HG03439 (cell line): ENCODE measurements around the gene ENPP6.

Experiments
- ATAC-seq: cut with Tn5 transposase; IDR thresholded peaks from one replicate; pipeline ENCODE4 v1.9.1; 2021; ENCODE audit warnings: mild to moderate bottlenecking, moderate library complexity; ENCODE audit not compliant: unreplicated experiment

Gene ENPP6

DNA sequence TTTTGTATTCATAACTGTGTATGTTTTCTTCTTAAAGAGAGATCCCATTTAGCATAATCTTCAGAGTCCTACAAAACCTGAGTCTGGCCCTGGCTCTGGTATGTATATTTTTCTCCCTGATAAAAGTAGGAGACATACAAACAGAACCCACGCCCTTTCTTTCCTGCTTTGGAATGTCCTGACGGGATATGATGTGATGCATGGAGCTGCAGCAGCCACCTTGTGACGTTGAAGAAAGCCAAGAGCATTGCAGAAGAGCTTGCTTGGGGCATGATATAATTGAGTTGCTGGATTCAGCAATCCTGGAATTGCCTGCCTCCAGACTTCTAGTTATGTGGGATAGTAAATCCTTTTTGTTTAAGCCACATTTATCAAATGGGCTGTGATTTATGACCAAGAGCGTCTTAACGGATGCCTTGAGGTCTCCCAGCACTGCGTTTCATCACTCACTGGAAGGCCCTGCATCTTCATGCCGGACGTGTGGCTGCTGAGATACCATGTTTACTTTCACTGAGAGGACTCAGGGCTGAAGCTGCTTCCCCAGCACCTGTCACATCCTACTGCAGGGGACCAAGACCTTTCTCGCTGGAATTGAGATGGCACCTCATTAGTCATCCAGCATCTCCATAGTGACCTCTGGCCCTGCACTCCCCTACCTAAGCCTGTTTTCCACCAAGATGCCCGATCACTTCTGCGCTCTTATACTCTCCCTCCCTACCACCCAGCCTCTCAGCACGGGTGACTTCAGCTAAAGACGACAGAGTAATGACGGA is 107.0 kb downstream of the ENPP6 start:
- no peak for ATAC-seq

DNA sequence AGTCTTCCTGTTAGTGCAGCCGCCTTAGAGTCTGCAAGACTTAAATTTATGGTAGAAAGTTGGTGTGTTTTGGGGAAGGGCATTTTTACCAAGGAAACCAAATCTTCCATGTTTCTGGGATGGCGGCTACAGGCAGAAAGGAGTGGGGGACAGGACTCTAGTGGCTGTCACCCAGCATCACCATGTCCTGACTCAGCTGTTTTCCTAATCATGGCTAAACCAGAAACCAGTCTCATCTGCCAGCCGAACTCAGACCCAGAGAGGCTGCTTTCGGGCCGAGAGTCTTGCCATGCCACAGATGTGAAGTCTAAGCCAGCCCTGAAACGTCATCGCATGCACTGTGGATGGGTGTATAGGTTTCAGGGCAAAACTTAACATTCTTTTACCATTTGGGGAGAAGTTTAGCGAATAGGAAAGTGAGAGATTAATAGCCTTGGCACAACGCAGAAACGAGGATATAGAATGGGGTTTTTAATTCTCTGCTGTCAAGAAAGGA is 109.6 kb downstream of the ENPP6 start:
- ATAC-seq, result no peak

DNA sequence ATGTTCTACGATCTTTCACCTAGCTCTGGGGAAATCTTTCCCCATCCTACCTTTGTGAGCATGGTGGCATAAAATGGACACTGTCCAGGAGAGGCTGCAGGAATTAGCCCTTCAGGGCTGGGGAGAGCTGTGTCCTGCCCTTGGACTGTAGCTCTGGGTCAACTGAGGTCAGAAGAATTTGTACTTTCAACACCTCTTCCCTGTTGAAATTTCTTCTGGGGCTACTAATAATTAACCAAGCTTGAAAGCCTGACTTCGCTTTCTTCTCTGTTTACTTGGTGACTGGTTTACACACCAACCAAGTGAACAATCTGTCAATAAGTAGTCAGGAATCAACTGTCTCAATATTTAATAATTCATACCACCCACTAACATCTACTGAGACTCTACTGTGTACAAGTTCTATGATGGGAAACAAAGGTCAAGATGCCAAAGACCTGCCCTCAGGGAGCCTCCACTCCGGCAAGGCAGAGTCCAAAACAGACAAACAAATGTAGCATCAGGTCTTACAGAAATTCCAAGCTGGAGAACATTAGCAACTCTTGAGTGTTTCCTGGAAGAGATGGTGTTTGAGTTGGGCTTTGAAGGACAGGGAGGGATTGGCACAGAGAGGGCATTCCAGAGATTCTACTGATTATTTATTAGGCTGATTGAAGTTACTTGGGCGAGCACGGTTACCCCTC is 113.1 kb downstream of the ENPP6 start:
- ATAC-seq, result no peak

DNA sequence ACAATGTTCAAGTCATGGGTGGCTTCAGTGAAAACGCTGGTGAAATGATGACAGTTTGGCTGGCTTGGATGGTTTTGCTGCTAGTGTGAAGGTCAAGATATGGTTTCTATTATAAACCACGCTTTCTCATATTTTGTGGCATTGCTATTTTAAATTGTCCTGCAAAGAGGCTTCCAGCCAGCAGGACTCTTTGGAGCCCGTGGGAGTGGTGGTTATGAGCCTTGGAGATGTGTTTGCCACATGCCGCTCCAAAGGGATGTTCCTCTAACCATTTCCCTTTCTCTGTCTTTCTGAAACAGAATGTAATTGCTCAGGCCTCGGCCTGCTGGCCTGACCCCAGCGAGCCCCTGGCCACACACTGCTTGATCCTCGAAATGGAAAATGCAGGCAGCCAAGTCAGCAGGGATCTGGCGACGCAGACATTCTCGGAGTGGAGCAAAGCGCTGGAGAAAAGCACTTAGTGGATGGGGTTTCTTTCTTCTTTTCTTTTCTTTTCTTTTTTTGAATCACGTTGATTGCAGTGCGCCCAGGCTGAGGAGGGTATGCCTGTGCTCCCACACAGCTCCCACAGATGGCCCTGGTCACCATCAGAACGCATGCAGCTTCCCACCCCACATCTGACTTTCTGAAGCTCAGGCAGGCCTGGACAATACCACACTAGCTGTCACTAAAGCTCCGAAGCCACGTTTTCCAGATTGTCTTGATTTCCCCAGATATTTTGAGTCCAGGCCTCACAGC is 114.0 kb downstream of the ENPP6 start:
- no peak for ATAC-seq

- ATAC-seq, result no peak
Observed at GRCh38 chr4:184102927-184103326, 114.7 kb downstream of the ENPP6 start.

DNA sequence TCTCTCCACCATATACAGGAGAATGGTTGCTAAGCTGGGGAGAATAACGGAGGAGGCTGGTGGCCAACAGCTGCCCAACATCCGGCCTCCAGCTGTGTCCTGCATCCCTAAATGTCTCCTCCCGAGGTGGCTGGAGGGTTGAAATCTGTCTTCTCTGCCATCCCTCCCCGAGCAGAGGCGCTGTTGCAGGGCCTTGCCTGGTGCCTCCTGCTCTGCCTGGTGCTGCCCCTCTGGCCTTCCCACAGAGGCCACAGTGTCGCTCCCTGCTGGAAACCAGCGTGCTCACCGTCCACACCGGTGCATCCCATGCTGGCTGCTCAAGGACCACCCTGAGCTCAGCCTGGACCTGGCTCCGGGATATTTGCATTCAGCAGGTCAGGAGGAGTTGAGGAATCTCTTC is 115.2 kb downstream of the ENPP6 start:
- ATAC-seq, result no peak

- no peak for ATAC-seq
Observed at GRCh38 chr4:184101711-184102110, 116.0 kb downstream of the ENPP6 start.

DNA sequence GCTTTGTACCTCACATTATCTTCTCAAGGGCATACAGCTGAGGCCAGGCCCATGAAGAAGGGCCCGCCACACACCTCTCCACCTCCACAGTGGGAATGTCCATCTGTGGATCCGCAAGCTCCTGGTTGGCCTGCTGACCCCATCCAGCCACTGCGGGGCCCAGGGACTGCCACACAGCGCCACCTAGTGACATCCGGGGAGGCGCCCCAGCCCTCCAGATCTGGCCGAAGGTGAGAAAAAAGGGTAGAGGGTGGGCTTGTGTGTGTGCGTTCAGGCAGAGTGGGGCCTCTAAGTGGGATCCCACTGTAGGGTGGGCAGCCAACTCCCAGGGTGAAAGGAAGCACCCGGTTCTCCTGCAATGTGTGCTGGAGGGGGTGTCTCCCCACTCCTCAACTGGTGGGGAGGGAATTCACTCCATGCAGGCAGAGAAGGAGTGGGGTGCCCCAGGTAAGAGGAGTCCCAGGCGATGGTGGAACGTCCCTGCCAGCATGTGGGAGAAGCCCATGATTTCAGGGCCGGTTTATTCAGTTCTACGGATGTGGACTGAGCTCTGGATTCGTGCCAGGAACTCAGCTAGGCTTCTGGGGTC is 117.3 kb downstream of the ENPP6 start:
- ATAC-seq, result no peak

DNA sequence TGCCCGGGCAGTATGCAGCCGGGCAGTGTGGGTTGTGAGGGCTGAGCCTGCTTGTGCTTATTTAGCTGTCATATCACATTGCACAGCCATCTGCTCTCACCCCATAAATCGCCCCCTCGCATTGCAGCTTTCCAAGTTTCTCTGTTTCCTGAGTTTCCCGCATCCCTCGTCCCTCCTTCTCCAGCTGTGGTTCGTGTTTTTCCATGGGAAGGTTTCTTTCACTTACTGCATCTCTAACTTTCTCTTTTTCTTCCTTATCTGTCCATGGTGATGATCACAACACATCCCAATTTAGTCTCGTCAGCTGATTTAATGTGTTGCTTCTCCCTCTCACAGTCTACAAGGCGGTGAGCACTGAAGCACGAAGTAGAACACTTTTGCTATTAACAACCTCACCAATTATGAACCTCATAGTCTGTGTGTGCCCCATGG is 118.1 kb downstream of the ENPP6 start:
- no peak for ATAC-seq

DNA sequence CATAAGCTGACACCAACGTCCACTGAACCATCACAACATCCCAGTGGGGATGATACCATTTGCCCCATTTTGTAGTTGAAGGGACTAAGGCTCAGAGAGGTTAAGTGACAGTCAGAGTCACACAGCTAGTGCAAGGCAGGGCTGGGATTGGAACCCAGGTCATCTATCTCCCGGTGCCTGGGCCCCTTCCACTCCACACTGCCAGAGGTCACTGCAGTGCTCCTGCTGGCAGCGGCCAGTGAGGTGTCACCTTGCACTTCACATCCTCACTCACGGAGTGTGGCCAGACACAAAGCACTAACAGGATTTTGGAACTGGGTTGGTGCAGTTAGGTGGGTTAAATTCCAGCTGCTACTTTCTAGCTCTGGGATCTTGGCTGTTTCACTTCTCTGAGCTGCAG is 118.7 kb downstream of the ENPP6 start:
- ATAC-seq, result no peak

DNA sequence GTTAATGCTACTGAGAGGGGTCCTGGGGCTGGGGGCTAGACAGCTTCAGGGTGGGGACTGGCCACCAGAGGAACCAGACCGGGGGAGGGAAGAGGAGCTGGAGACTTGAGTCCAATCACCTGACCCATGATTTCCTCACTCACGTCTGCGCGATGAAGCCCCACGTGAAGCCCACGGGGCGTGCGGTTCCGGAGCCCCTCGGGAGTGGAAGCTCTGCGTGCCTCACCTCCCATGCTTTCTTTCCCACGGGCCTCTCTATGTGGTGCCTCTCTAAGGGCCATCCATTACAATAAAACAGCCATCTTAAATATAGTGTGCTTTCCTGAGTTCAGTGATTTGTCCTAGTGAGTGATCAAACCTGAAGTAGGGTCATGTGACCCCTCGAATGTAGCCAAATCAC is 119.9 kb downstream of the ENPP6 start:
- ATAC-seq, result no peak

DNA sequence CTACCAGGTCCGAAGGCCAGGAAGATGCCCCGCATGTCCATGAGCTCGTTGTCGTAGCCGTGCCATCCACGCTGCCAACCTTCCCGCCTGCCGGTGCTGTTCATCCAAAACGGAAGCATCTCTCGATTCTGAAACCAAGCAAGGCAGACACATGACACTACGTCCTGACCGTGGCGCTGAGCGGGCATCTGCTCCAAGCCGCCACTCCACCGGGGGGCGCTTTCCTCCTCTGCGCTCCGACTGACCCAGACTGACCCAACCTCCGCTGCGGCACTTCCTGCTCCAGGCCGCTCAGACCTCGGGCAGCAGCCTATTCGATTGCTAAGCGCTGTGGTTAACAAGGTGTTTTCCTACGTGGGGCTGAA is 120.5 kb downstream of the ENPP6 start:
- no peak for ATAC-seq

DNA sequence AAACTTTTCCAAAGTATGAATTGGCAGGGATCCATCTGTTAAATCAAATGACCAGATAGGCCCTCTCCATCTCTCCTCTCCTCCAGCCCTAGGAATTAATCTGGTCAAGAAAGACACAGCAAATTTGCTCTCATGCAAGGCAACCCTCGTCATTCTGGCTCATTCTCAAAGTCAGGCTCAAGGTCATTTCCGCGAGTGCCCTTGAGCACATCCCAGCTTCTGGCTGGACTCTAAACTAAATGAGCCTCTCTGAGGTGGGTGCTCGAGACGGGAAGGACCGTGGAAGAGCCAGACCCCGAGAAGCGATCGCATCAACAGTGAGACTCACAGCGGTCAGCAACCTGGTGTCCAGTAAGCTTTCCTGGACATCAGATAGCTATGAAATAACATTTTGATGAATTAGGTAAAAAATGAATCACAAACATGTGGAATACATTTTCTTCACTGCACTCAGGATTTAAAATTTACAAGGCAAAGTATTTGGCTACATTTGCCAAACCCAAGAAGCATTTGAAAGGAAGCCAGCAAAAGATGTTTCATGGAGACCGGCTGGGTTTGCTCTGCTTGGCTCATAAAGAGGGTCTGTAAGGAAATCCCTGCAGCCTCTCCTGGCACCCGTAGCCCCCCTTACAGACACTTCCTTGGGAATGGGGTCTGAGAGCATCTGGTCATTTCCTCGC is 121.0 kb downstream of the ENPP6 start:
- no peak for ATAC-seq

- ATAC-seq, result no peak
Observed at GRCh38 chr4:184094532-184095159, 123.0 kb downstream of the ENPP6 start.

DNA sequence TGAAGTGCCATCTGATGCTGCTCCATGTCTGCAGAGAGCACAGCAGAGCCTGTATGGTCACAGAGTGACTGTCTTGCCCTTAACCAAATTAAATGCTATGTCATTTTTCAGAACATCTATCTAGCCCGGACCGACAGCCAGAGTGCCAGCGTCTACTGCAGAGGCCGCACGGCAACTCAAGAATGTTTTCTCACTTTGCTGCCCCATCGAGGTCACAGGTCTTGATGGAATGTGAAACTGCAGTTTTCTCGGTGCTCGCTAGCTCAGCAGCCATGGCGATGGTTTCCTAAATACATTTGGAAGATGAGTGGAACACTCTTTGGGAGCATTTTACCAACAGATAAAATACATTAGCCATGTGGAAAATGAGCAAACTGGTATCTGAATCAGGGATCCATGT is 125.7 kb downstream of the ENPP6 start:
- ATAC-seq, result no peak

DNA sequence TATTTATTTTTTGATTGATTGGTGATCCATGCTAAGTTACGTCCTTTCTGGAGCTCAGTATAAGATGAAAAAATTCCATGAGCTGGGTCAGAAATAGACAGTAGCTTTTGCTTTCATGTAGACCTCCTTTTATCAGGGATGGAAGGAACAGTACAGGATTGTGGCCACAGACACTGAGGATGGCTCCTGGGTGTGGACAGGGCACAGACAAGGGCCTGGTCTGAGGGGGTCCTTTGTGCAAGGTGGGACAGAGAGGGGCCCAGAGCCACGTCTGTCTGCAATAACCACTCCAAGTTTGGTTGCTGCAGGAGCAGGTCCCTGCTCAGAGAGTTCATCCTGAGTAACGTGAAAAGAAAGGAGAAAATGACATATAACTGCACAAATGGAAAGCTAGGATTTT is 127.1 kb downstream of the ENPP6 start:
- ATAC-seq, result no peak

- no peak for ATAC-seq
Observed at GRCh38 chr4:184080674-184081073, 137.0 kb downstream of the ENPP6 start.

GRCh38 chr4:184074677-184075388 is 142.8 kb downstream of the ENPP6 start:
- no peak for ATAC-seq

- ATAC-seq, result no peak
Observed at GRCh38 chr4:184067931-184068554, 149.6 kb downstream of the ENPP6 start.
